ENCODE data around the gene ADAM22.

- TF ChIP-seq, protein P1, sequence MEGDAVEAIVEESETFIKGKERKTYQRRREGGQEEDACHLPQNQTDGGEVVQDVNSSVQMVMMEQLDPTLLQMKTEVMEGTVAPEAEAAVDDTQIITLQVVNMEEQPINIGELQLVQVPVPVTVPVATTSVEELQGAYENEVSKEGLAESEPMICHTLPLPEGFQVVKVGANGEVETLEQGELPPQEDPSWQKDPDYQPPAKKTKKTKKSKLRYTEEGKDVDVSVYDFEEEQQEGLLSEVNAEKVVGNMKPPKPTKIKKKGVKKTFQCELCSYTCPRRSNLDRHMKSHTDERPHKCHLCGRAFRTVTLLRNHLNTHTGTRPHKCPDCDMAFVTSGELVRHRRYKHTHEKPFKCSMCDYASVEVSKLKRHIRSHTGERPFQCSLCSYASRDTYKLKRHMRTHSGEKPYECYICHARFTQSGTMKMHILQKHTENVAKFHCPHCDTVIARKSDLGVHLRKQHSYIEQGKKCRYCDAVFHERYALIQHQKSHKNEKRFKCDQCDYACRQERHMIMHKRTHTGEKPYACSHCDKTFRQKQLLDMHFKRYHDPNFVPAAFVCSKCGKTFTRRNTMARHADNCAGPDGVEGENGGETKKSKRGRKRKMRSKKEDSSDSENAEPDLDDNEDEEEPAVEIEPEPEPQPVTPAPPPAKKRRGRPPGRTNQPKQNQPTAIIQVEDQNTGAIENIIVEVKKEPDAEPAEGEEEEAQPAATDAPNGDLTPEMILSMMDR (IDR thresholded peaks at IDR 0.05) = no peak
- TF ChIP-seq POLR2A (IDR thresholded peaks at IDR 0.05) = no peak
These were observed 219.3 kb downstream of the ADAM22 start for GRCh38 chr7:88153378-88153777.
